Measurements from ENCODE around the gene FRMPD2. TPM values are rescaled to one million over a fixed set of nuclear protein-coding genes. Genes with fewer than 3 reads are reported as not detected.

The FRMPD2 gene
- total RNA-seq, 1 experiment from 2014 or later = 0.44 TPM

- no peaks in the 10 kb centered on the region for H3K27me3 ChIP-seq (ENCODE audit: insufficient read depth, low read length)
- peaks cover 14 to 15% of the 10 kb centered on the region in 2 experiments; a peak in 3 of 4 replicates for H3K4me1 Mint-ChIP-seq
- TF ChIP-seq CTCF (conservative IDR thresholded peaks at IDR 0.05) = no peak
- no peak overlapping the region for H4K5ac ChIP-seq (ENCODE audit: insufficient read length, low read depth, low read length)
- no peaks in the 10 kb centered on the region for H3K79me1 ChIP-seq (ENCODE audit: insufficient read depth, low read depth, low read length, poor library complexity, severe bottlenecking)
- H3K56ac ChIP-seq (ENCODE audit: insufficient read length, low read depth, low read length) = no peak overlapping the region
- H3K36me3 Mint-ChIP-seq (ENCODE audit: insufficient read depth in 1 of 3, low read depth in 3 of 3) = no peaks in the 10 kb centered on the region; a peak in 1 of 7 replicates
- no peak overlapping the region for H3K27ac ChIP-seq (ENCODE audit: insufficient read length, low read depth, low read length)
- H3K27me3 Mint-ChIP-seq (ENCODE audit: low read depth) = peaks cover 2% of the 10 kb centered on the region; the same call in 1 of the 2 replicates
- no peak overlapping the region for H2BK120ac ChIP-seq (ENCODE audit: low read depth, low read length, poor library complexity, severe bottlenecking)
- no peak overlapping the region for H3K27ac Mint-ChIP-seq
- H3K18ac ChIP-seq (ENCODE audit: insufficient read length, low read depth, low read length) = no peak overlapping the region
- no peaks in the 10 kb centered on the region for H3K9me3 Mint-ChIP-seq
- H4K20me1 ChIP-seq (ENCODE audit: control insufficient read depth, insufficient read depth, insufficient read length) = no peaks in the 10 kb centered on the region
- H2AFZ ChIP-seq (ENCODE audit: low read length) = no peak overlapping the region
- no peak overlapping the region for H2BK5ac ChIP-seq (ENCODE audit: insufficient read length, low read length)
- H3K23ac ChIP-seq (ENCODE audit: insufficient read length, low read depth, low read length) = no peak overlapping the region
- no peak overlapping the region for H4K8ac ChIP-seq (replicated peaks; ENCODE audit: insufficient read length, low read depth, low read length)
- H2BK20ac ChIP-seq (ENCODE audit: low read depth, low read length, poor library complexity, severe bottlenecking) = no peak overlapping the region
- H2BK15ac ChIP-seq (ENCODE audit: low read depth, low read length) = no peak overlapping the region
- no peak overlapping the region for H3K4me2 ChIP-seq (ENCODE audit: insufficient read depth, insufficient read length, low read length)
- no peak overlapping the region for H3K4me3 Mint-ChIP-seq
- DNase-seq = no peak
- no peak overlapping the region for H4K91ac ChIP-seq (ENCODE audit: insufficient read length, low read depth, low read length)
- H2BK12ac ChIP-seq (ENCODE audit: insufficient read length, low read depth, low read length) = no peak overlapping the region
- no CpG with 5 or more reads among the region's 5 CpGs for WGBS (ENCODE audit: extremely low coverage, insufficient read length, low lambda C conversion rate)
- H3K4me1 ChIP-seq (ENCODE audit: insufficient read depth, low read length) = no peaks in the 10 kb centered on the region
- no peak overlapping the region for H3K9ac ChIP-seq (ENCODE audit: extremely low read depth, insufficient read length, low read length)
- H3K14ac ChIP-seq (ENCODE audit: insufficient read depth, low read length) = no peak overlapping the region
- no peaks in the 10 kb centered on the region for H3K23me2 ChIP-seq (ENCODE audit: insufficient read length, low read depth, low read length, poor library complexity, severe bottlenecking)
- no peak overlapping the region for H2AK5ac ChIP-seq (ENCODE audit: insufficient read length, low read length)
- H3T11ph ChIP-seq (ENCODE audit: low read length) = no peak overlapping the region
- H3K9me3 ChIP-seq (ENCODE audit: control insufficient read depth, low read depth, low read length) = no peaks in the 10 kb centered on the region
- no peaks in the 10 kb centered on the region for H3K79me2 ChIP-seq (ENCODE audit: insufficient read depth, low read length)
- H3K4ac ChIP-seq (ENCODE audit: low read depth, low read length) = no peak overlapping the region
Measured at GRCh38 chr10:48207853-48208252, 66.6 kb downstream of the FRMPD2 start.

Measured in H9 (cell line).